K562 (cell line): ENCODE data around the gene U2SURP. TPM values are rescaled to one million over a fixed set of nuclear protein-coding genes. Genes with fewer than 3 reads are reported as not detected.

Experiments used
- BRD4 ChIP-seq: fragments of 200-600 bp; sonication (generic); IDR thresholded peaks from 2 replicates; pipeline ENCODE4 v1.6.1; 2017; ENCODE audit warnings: inconsistent platforms
- CHD1 ChIP-seq: fragments of 200-600 bp; sonication (generic); IDR thresholded peaks from one replicate; pipeline ENCODE4 v1.6.1; 2012; ENCODE audit warnings: mild to moderate bottlenecking, moderate library complexity, low read length, inconsistent platforms
- DMBX1 ChIP-seq: fragments of 250-450 bp; sonication (Bioruptor Pico); IDR thresholded peaks from 2 replicates; pipeline ENCODE4 v1.8.0; 2022; ENCODE audit warnings: inconsistent platforms, mild to moderate bottlenecking, moderate library complexity, borderline replicate concordance
- ETS2 ChIP-seq: IDR thresholded peaks from 2 replicates; pipeline ENCODE4 v1.6.1; 2016; ENCODE audit warnings: borderline replicate concordance, missing genetic modification characterization, mild to moderate bottlenecking, moderate library complexity, missing compliant biosample characterization; ENCODE audit not compliant: poor library complexity, severe bottlenecking
- EWSR1 ChIP-seq: fragments of 450-650 bp; IDR thresholded peaks from 2 replicates; pipeline ENCODE4 v1.6.1; 2018; ENCODE audit warnings: borderline replicate concordance, mild to moderate bottlenecking, low read depth, moderate library complexity; ENCODE audit not compliant: partially characterized antibody
- NEUROD1 ChIP-seq: fragments of 150-350 bp; IDR thresholded peaks from 2 replicates; pipeline ENCODE4 v1.6.1; 2014; ENCODE audit warnings: borderline replicate concordance, low read length, low read depth; ENCODE audit not compliant: partially characterized antibody
- POLR3G ChIP-seq: IDR thresholded peaks from 2 replicates; pipeline ENCODE4 v1.6.1; 2011; ENCODE audit not compliant: insufficient read length, insufficient replicate concordance; ENCODE audit errors: extremely low read depth
- RB1 ChIP-seq: fragments of 450-650 bp; IDR thresholded peaks from 2 replicates; pipeline ENCODE4 v1.6.1; 2017; ENCODE audit warnings: low read depth, mild to moderate bottlenecking
- SAFB ChIP-seq: fragments of 200-400 bp; formaldehyde crosslinking; IDR thresholded peaks from 2 replicates; pipeline ENCODE4 v1.6.1; 2017; ENCODE audit warnings: low read depth, low read length, borderline replicate concordance
- SLC30A9 ChIP-seq: fragments of 250-450 bp; sonication (Bioruptor Pico); IDR thresholded peaks from 2 replicates; pipeline ENCODE4 v1.8.0; 2022; ENCODE audit warnings: mild to moderate bottlenecking, moderate library complexity
- TAF7 ChIP-seq: fragments of 450-650 bp; IDR thresholded peaks from 2 replicates; pipeline ENCODE4 v1.6.1; 2016; ENCODE audit warnings: missing genetic modification characterization, missing compliant biosample characterization
- TOE1 ChIP-seq, 2 experiments: fragments of 450-650 bp in 1 of 2; sonication (generic) in 1 of 2; formaldehyde crosslinking in 1 of 2; IDR thresholded peaks; 2 replicates each; pipeline versions ENCODE4 v1.7.1 to v1.8.0; 2016 to 2022; ENCODE audit warnings: borderline replicate concordance in 2 of 2, mild to moderate bottlenecking in 2 of 2, antibody characterized with exemption in 1 of 2, inconsistent platforms in 1 of 2, low read depth in 1 of 2, missing genetic modification reagents in 1 of 2, moderate library complexity in 1 of 2
- ZNF263 ChIP-seq: sonication (generic); formaldehyde crosslinking; IDR thresholded peaks from 2 replicates; pipeline ENCODE4 v1.8.0; 2022; ENCODE audit warnings: mild to moderate bottlenecking, missing genetic modification reagents, borderline replicate concordance
- ZNF561 ChIP-seq: fragments of 450-650 bp; formaldehyde crosslinking; conservative IDR thresholded peaks from 2 replicates; pipeline ENCODE4 v1.4.0; 2020; ENCODE audit warnings: mild to moderate bottlenecking, moderate library complexity
- polyA plus RNA-seq, 8 experiments: library from polyadenylated mRNA; depleted of rRNA in 4 of 8; stranded (reverse) in 5 of 8; unstranded in 3 of 8; fragments of >200 nt; fragmentation: Nextera tagmentation in 2 of 8; fragmentation: Illumina TruSeq in 1 of 8; extraction: Ambion mirVana in 2 of 8; extraction: Trizol in 1 of 8; gene quantifications; 2 replicates each; pipeline versions ENCODE4 v1.2.1 to v1.2.3, GENCODE V29; 2011 to 2014; ENCODE audit warnings: inconsistent platforms in 1 of 8, missing spikeins in 1 of 8
- total RNA-seq, 7 experiments: library from RNA; depleted of rRNA in 6 of 7; stranded (reverse); fragments of >200 nt in 6 of 7; fragmentation: Illumina TruSeq in 2 of 7; extraction: Trizol in 2 of 7; gene quantifications; 2 replicates each; pipeline versions ENCODE4 v1.2.1 to v1.2.3, GENCODE V29; 2011 to 2021; ENCODE audit warnings: low replicate concordance in 1 of 7
- TF ChIP-seq, protein P1 (sequence below): sonication (generic); formaldehyde crosslinking; IDR thresholded peaks from 2 replicates; pipeline ENCODE4 v1.5.0; 2020; ENCODE audit warnings: missing genetic modification reagents
- TF ChIP-seq, protein P2 (sequence below): fragments of 250-450 bp; sonication (Bioruptor Pico); IDR thresholded peaks from 2 replicates; pipeline ENCODE4 v1.8.0; 2021; ENCODE audit warnings: borderline replicate concordance, mild to moderate bottlenecking, moderate library complexity; ENCODE audit not compliant: poor library complexity, severe bottlenecking
- TF ChIP-seq, protein P3 (sequence below): sonication (generic); formaldehyde crosslinking; IDR thresholded peaks from 2 replicates; pipeline ENCODE4 v1.8.1; 2023; ENCODE audit warnings: mild to moderate bottlenecking, missing genetic modification reagents
- TF ChIP-seq, protein P4 (sequence below): fragments of 450-650 bp; formaldehyde crosslinking; IDR thresholded peaks from 2 replicates; pipeline ENCODE4 v1.4.0; 2022; ENCODE audit warnings: missing genetic modification characterization

U2SURP gene
- total and polyA plus RNA-seq, 9 of the 15 experiments (the other 6 are each of a cell fraction or from before 2014, with no cell fraction given): 128 to 322 (median 191) TPM

DNA sequence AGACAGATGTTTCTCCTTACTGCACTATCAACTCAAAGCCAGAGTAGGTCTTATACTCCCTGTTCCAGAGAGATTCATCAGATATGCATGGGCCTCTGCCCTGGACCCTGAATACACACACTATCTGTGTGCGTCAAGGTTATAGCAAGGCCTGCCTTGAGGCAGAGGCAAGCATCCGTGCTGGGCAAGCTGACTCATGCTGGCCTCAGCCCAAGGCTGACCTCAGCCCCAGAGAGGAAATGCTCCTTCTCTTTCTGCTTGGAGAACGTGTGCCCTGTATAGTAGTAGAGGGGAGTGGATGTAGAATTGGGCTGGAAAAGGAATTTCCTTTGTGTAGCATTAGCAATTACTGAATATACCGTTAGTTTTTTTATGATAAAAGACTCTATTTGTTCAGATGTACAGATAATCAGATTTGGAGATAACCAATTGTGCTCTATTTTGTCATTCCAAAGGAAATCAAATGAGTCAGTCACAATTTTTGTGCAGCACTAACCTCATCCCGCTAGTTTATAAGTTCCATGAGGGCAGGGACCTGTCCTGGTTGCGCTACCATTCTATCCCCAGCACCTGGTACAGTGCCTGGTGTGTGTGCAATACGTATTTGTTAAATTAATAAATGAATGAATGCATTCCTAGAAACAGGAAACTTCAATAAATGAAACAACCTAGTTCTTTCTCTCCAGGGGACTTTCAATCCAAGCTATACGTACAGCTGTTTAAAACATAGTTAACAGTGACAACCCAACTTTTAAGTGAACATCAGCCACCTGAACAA lies 24.6 kb upstream of the U2SURP start (continued):
- no peak for TF ChIP-seq POLR3G
- TF ChIP-seq BRD4: 0 out of 2 replicates have a peak, but pooled peaks have one; percentile 55
- no peak for TF ChIP-seq TAF7 (tag)
- no peak for TF ChIP-seq TOE1 (IDR thresholded peaks at IDR 0.05; ENCODE audit: borderline replicate concordance)
- TF ChIP-seq TOE1 (CRISPR knock-in tag; IDR thresholded peaks at IDR 0.05; ENCODE audit: borderline replicate concordance, low read depth): no peak; the same call in 1 of the 2 replicates
- TF ChIP-seq, protein P1, sequence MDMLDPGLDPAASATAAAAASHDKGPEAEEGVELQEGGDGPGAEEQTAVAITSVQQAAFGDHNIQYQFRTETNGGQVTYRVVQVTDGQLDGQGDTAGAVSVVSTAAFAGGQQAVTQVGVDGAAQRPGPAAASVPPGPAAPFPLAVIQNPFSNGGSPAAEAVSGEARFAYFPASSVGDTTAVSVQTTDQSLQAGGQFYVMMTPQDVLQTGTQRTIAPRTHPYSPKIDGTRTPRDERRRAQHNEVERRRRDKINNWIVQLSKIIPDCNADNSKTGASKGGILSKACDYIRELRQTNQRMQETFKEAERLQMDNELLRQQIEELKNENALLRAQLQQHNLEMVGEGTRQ: no peak
- no peak for TF ChIP-seq CHD1
- TF ChIP-seq, protein P2, sequence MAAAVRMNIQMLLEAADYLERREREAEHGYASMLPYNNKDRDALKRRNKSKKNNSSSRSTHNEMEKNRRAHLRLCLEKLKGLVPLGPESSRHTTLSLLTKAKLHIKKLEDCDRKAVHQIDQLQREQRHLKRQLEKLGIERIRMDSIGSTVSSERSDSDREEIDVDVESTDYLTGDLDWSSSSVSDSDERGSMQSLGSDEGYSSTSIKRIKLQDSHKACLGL (CRISPR knock-in tag): no peak
- no peak for TF ChIP-seq DMBX1 (CRISPR knock-in tag)
- peak; percentile 13; the same call in 1 of the 2 replicates for TF ChIP-seq ZNF263
- TF ChIP-seq SLC30A9: no peak
- TF ChIP-seq NEUROD1: peak; percentile 69
- TF ChIP-seq ZNF561: no peak
- TF ChIP-seq, protein P3, sequence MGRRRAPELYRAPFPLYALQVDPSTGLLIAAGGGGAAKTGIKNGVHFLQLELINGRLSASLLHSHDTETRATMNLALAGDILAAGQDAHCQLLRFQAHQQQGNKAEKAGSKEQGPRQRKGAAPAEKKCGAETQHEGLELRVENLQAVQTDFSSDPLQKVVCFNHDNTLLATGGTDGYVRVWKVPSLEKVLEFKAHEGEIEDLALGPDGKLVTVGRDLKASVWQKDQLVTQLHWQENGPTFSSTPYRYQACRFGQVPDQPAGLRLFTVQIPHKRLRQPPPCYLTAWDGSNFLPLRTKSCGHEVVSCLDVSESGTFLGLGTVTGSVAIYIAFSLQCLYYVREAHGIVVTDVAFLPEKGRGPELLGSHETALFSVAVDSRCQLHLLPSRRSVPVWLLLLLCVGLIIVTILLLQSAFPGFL (CRISPR knock-in tag): no peak
- no peak for TF ChIP-seq EWSR1
- no peak for TF ChIP-seq SAFB
- no peak for TF ChIP-seq ETS2
- TF ChIP-seq RB1: no peak
- TF ChIP-seq, protein P4, sequence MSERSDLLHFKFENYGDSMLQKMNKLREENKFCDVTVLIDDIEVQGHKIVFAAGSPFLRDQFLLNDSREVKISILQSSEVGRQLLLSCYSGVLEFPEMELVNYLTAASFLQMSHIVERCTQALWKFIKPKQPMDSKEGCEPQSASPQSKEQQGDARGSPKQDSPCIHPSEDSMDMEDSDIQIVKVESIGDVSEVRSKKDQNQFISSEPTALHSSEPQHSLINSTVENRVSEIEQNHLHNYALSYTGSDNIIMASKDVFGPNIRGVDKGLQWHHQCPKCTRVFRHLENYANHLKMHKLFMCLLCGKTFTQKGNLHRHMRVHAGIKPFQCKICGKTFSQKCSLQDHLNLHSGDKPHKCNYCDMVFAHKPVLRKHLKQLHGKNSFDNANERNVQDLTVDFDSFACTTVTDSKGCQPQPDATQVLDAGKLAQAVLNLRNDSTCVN (CRISPR knock-in tag): no peak
